BJ (cell line): ENCODE measurements around the gene CCDC9B. TPM values are rescaled to one million over a fixed set of nuclear protein-coding genes. Genes with fewer than 3 reads are reported as not detected.

Experiments used
- CTCF ChIA-PET: fragments of 350-600 bp; formaldehyde crosslinking; extraction: SDS; loops from one replicate; lab custom pipeline; 2021; ENCODE audit warnings: antibody characterized with exemption, inconsistent platforms; lab: Yijun Ruan, JAX
- POLR2A ChIA-PET: fragments of 300-600 bp; sonication (Branson Sonifier 250); formaldehyde crosslinking; extraction: SDS; loops from one replicate; lab custom pipeline; 2021; ENCODE audit warnings: antibody characterized with exemption; lab: Charles Lee
- DNase-seq: peaks from one replicate; pipeline ENCODE4 v3.0.0-alpha.2; 2011; ENCODE audit warnings: low read depth
- H3K27me3 ChIP-seq: 2 replicates; pipeline ENCODE4 v1.6.0; 2011; ENCODE audit warnings: low read length; ENCODE audit not compliant: control insufficient read depth, insufficient read depth
- H3K36me3 ChIP-seq: 2 replicates; pipeline ENCODE4 v1.5.1; 2011; ENCODE audit warnings: low read length; ENCODE audit not compliant: control insufficient read depth, insufficient read depth
- H3K4me3 ChIP-seq: 2 replicates; pipeline ENCODE4 v1.5.1; 2011; ENCODE audit warnings: low read depth, mild to moderate bottlenecking, control low read depth, low read length
- CTCF ChIP-seq: IDR thresholded peaks from 2 replicates; pipeline ENCODE4 v1.5.1; 2011; ENCODE audit warnings: low read depth, mild to moderate bottlenecking, control low read depth, inconsistent platforms, low read length, moderate library complexity; ENCODE audit not compliant: insufficient read depth
- polyA plus RNA-seq: library from polyadenylated mRNA; depleted of rRNA; stranded (reverse); fragments of >200 nt; gene quantifications from 2 replicates; pipeline ENCODE4 v1.2.3, GENCODE V29; 2011

CCDC9B gene
- polyA plus RNA-seq, 1 experiment: 5.0 TPM

- no peaks in the 10 kb centered on the region for H3K36me3 ChIP-seq
- DNase-seq: no peak
- POLR2A ChIA-PET: no interaction called here
- peaks cover 6% of the 10 kb centered on the region for H3K27me3 ChIP-seq
- no peak for TF ChIP-seq CTCF
- H3K4me3 ChIP-seq: no peak overlapping the region
- CTCF ChIA-PET: interaction anchor here (0.6 to 11.3 kb wide), 4 partner anchors 7 to 28 kb away, joined by 3 to 112 read pairs (median 5); partner anchors contain the start of genes CCDC9B and INAFM2
Measured at GRCh38 chr15:40348474-40348870, 7.7 kb upstream of the CCDC9B start.

- CTCF ChIA-PET: interaction anchor here (0.6 to 11.8 kb wide), 5 partner anchors 6 to 20 kb away, joined by 3 to 112 read pairs (median 57); partner anchors contain the start of genes CCDC9B, DISP2 and PHGR1
- no peaks in the 10 kb centered on the region for H3K36me3 ChIP-seq
- DNase-seq: no peak
- POLR2A ChIA-PET: no interaction called here
- no peak overlapping the region for H3K4me3 ChIP-seq
- no peak for TF ChIP-seq CTCF
- peaks cover 3% of the 10 kb centered on the region for H3K27me3 ChIP-seq
Measured at GRCh38 chr15:40347559-40348473, 7.1 kb upstream of the CCDC9B start.

- peaks cover 2% of the 10 kb centered on the region; the same call in 1 of the 2 replicates for H3K27me3 ChIP-seq
- DNase-seq: no peak
- ChIA-PET CTCF (interaction anchor here (1.0 to 11.8 kb wide), 4 partner anchors 7 to 21 kb away, joined by 3 to 112 read pairs (median 52); partner anchors contain the start of genes DISP2 and PHGR1), POLR2A (no interaction called here)
- H3K4me3 ChIP-seq: no peak overlapping the region
- H3K36me3 ChIP-seq: no peaks in the 10 kb centered on the region
- TF ChIP-seq CTCF: no peak
Measured at GRCh38 chr15:40346579-40347558, 6.1 kb upstream of the CCDC9B start.

GRCh38 chr15:40345867-40346578 lies 5.3 kb upstream of the CCDC9B start:
- TF ChIP-seq CTCF: no peak
- H3K4me3 ChIP-seq: no peak overlapping the region
- CTCF ChIA-PET: interaction anchor here (0.6 to 11.8 kb wide), 8 partner anchors 8 to 805 kb away, joined by 3 to 124 read pairs (median 30); partner anchors contain the start of genes DISP2, INAFM2, IVD and PHGR1
- POLR2A ChIA-PET: no interaction called here
- H3K36me3 ChIP-seq: no peaks in the 10 kb centered on the region
- no peak for DNase-seq
- H3K27me3 ChIP-seq: peaks cover 2% of the 10 kb centered on the region; the same call in 1 of the 2 replicates
